ENCODE measurements around the gene MRPL10.

Gene MRPL10

DNA sequence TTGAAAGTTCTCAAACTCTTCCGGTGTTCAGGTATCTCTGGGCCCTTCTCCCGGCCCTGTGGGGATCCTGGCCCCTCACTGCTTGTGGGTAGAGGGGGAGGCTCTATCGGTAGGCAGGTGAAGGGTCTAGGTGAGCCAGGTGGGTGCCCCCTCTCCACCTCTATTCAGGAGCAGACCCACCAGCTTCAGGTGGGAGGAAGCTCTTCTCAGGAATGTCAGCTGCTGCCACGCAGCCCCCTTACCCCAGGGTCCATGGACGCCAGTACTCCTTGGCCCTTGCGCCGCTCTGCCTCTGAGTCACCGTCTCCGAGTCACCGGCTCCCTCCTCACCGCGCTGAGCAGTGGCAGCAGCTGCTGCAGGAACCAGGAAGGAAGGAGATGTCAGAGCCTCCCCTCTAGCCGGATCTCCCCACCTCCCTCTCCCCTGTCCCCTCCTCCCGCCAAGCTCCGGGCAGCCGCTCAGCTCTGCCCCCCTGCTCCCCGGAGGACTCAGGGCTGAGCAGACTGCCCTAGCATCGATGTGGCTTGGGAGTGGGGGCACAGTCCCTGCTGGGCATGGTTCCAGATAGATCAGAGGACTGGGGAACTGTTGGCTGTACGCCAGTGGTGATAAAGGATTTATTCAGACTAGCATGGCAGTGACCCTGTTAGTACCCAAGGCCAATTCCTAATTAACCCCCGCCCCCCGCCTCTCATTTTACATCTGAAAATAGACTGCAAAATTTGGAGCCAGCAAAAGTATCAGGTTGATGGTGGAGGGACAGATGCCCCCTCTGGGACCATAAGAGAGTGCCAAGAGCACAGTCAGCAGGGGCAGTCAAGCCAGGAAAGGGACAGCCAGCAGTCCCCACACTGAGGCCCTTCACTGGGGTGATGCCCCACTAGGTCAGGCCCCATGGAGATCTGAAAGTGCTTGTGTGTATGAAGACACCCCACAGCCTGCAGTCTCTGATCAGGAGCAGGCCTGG, 9.6 kb downstream of the MRPL10 start, which contains the start of gene OSBPL7 (continued):
- TF ChIP-seq, protein P1, sequence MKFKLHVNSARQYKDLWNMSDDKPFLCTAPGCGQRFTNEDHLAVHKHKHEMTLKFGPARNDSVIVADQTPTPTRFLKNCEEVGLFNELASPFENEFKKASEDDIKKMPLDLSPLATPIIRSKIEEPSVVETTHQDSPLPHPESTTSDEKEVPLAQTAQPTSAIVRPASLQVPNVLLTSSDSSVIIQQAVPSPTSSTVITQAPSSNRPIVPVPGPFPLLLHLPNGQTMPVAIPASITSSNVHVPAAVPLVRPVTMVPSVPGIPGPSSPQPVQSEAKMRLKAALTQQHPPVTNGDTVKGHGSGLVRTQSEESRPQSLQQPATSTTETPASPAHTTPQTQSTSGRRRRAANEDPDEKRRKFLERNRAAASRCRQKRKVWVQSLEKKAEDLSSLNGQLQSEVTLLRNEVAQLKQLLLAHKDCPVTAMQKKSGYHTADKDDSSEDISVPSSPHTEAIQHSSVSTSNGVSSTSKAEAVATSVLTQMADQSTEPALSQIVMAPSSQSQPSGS (tag by site-specific recombination; IDR thresholded peaks at IDR 0.05; ENCODE audit: low read depth) = no peak
- TF ChIP-seq ZBTB48 (tag by site-specific recombination; IDR thresholded peaks at IDR 0.05) (peak; percentile 90), ZNF10 (tag by site-specific recombination; IDR thresholded peaks at IDR 0.05) (peak; percentile 93), IKZF3 (tag by site-specific recombination; IDR thresholded peaks at IDR 0.05) (no peak), ZNF132 (tag by site-specific recombination; IDR thresholded peaks at IDR 0.05; ENCODE audit: borderline replicate concordance) (no peak), ZNF214 (tag by site-specific recombination; IDR thresholded peaks at IDR 0.05; ENCODE audit: borderline replicate concordance) (no peak), ZNF548 (tag by site-specific recombination; IDR thresholded peaks at IDR 0.05) (no peak), ZNF645 (tag by site-specific recombination; IDR thresholded peaks at IDR 0.05) (no peak), ZNF16 (tag by site-specific recombination; IDR thresholded peaks at IDR 0.05; ENCODE audit: low read depth) (no peak), ZNF280C (tag by site-specific recombination; IDR thresholded peaks at IDR 0.05) (no peak), ZNF416 (tag by site-specific recombination; IDR thresholded peaks at IDR 0.05) (no peak), ZNF623 (tag by site-specific recombination; IDR thresholded peaks at IDR 0.05) (no peak), ZNF274 (IDR thresholded peaks at IDR 0.05; ENCODE audit: low read length) (no peak), ZNF274 (tag by site-specific recombination; IDR thresholded peaks at IDR 0.05; ENCODE audit: borderline replicate concordance) (no peak), ZNF404 (tag by site-specific recombination; IDR thresholded peaks at IDR 0.05) (no peak), ZNF571 (tag by site-specific recombination; IDR thresholded peaks at IDR 0.05) (no peak), ZNF175 (tag by site-specific recombination; IDR thresholded peaks at IDR 0.05) (no peak), REPIN1 (tag by site-specific recombination; IDR thresholded peaks at IDR 0.05; ENCODE audit: low read depth) (no peak), ZNF138 (tag by site-specific recombination; IDR thresholded peaks at IDR 0.05; ENCODE audit: borderline replicate concordance) (no peak), GLIS2 (tag by site-specific recombination; IDR thresholded peaks at IDR 0.05) (peak; percentile 60), ZNF768 (tag by site-specific recombination; IDR thresholded peaks at IDR 0.05) (no peak), HIC1 (tag by site-specific recombination; IDR thresholded peaks at IDR 0.05) (peak; percentile 60; the same call in 1 of the 2 replicates), ZNF292 (tag by site-specific recombination; IDR thresholded peaks at IDR 0.05; ENCODE audit: borderline replicate concordance, low read depth) (no peak), ZNF335 (tag by site-specific recombination; conservative IDR thresholded peaks at IDR 0.05) (peak; percentile 73), ZNF155 (tag by site-specific recombination; IDR thresholded peaks at IDR 0.05) (no peak), HOXC10 (CRISPR knock-in tag; IDR thresholded peaks at IDR 0.05) (no peak)

Measured in HEK293 (cell line).